Endodermal cell (in vitro differentiated cells): ENCODE data around the gene ANP32B. TPM values are rescaled to one million over a fixed set of nuclear protein-coding genes. Genes with fewer than 3 reads are reported as not detected.

Source experiments
- DNase-seq: peaks from one replicate; pipeline ENCODE4 v3.0.0-alpha.2; 2017
- H3K27ac ChIP-seq: 2 replicates; pipeline ENCODE4 v1.5.1; 2013; ENCODE audit warnings: mild to moderate bottlenecking, low read depth, low read length, moderate library complexity
- H3K27me3 ChIP-seq: 2 replicates; pipeline ENCODE4 v1.6.1; 2013; ENCODE audit warnings: mild to moderate bottlenecking, low read length, moderate library complexity; ENCODE audit not compliant: insufficient read depth, control insufficient read depth, poor library complexity, severe bottlenecking
- H3K36me3 ChIP-seq: 2 replicates; pipeline ENCODE4 v1.7.0; 2013; ENCODE audit warnings: mild to moderate bottlenecking, low read length, moderate library complexity; ENCODE audit not compliant: control insufficient read depth, insufficient read depth
- H3K4me1 ChIP-seq: one replicate; pipeline ENCODE4 v1.7.0; 2013; ENCODE audit warnings: low read length; ENCODE audit not compliant: control insufficient read depth, insufficient read depth
- H3K4me3 ChIP-seq: 2 replicates; pipeline ENCODE4 v1.5.1; 2013; ENCODE audit warnings: mild to moderate bottlenecking, low read length, moderate library complexity
- H3K9ac ChIP-seq: 2 replicates; pipeline ENCODE4 v1.6.1; 2013; ENCODE audit warnings: mild to moderate bottlenecking, low read length, moderate library complexity; ENCODE audit not compliant: poor library complexity, severe bottlenecking; ENCODE audit errors: extremely low read depth
- H3K9me3 ChIP-seq: 2 replicates; pipeline ENCODE4 v1.6.1; 2013; ENCODE audit warnings: mild to moderate bottlenecking, low read length, moderate library complexity; ENCODE audit not compliant: control insufficient read depth
- H3K27ac Mint-ChIP-seq: 2 replicates; pipeline ENCODE4 v1.8.0; 2020; ENCODE audit warnings: mixed read lengths
- H3K27me3 Mint-ChIP-seq: 2 replicates; pipeline ENCODE4 v1.8.0; 2021; ENCODE audit warnings: mild to moderate bottlenecking, mixed read lengths; ENCODE audit not compliant: insufficient read depth
- H3K36me3 Mint-ChIP-seq: 2 replicates; pipeline ENCODE4 v1.8.0; 2020; ENCODE audit warnings: low read depth, mixed read lengths
- H3K4me1 Mint-ChIP-seq: 2 replicates; pipeline ENCODE4 v1.8.0; 2020; ENCODE audit warnings: mixed read lengths
- H3K4me3 Mint-ChIP-seq: 2 replicates; pipeline ENCODE4 v1.8.0; 2020; ENCODE audit warnings: mild to moderate bottlenecking, moderate library complexity, mixed read lengths
- H3K9me3 Mint-ChIP-seq: 2 replicates; pipeline ENCODE4 v1.8.0; 2020; ENCODE audit warnings: mild to moderate bottlenecking, mixed read lengths
- WGBS, 2 experiments: methylation state at CpG; one replicate each; pipeline versions ENCODE4 v1.1.5 to v1.1.7; 2013; ENCODE audit warnings: missing lambda C conversion rate in 2 of 2, mixed read lengths in 1 of 2; ENCODE audit not compliant: insufficient coverage in 1 of 2, insufficient read length in 1 of 2; 5-methylcytosine and 5-hydroxymethylcytosine counted together
- total RNA-seq, 2 donors: library from RNA; stranded (reverse); fragmentation: NEBNext Ultra II Directional in 1 of 2; extraction: Animal tissue kit (Norgen Biotek cat#: 25700) in 1 of 2; gene quantifications; 2 replicates in 1 of 2; 3 replicates in 1 of 2; pipeline ENCODE4 v1.2.1, GENCODE V29; 2021
- TF ChIP-seq, protein P1 (sequence below): fragments of 200-600 bp; sonication (generic); conservative IDR thresholded peaks from 2 replicates; pipeline ENCODE4 v1.5.0; 2021; ENCODE audit warnings: antibody characterized with exemption, mild to moderate bottlenecking

The ANP32B gene
- total RNA-seq, 2 donors from 2014 or later: 155 to 191 TPM

DNA sequence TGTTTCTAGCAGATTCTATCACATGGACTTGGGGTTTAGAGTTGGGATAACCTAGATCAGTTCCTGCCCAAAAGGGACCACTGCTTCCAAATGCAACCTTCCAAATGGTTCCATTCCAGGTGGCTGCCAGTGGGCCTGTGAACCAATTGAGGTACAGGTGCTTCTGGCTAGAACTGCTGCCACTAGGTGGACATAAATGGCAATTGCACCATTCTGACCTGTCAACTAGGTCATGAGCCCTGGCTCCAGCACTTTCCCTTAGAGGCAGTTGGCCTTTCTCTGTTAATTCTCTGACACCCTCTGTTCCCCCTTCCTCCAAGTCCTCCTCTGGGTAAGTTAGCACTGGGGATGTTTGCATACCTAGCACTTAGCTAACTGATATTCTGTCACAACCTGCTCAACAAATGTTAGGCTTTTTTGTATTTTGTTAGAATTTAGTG is 28.6 kb upstream of the ANP32B start:
- no peak overlapping the region for H3K9ac ChIP-seq
- no peak overlapping the region for H3K4me3 ChIP-seq
- Mint-ChIP-seq H3K4me3 (no peak overlapping the region), H3K27me3 (peaks cover 47% of the 10 kb centered on the region), H3K9me3 (peaks cover 12% of the 10 kb centered on the region), H3K4me1 (peaks cover 7% of the 10 kb centered on the region), H3K36me3 (no peaks in the 10 kb centered on the region), H3K27ac (no peak overlapping the region)
- no peaks in the 10 kb centered on the region for H3K4me1 ChIP-seq
- peaks cover 20% of the 10 kb centered on the region for H3K27me3 ChIP-seq
- DNase-seq: peak; percentile 87
- H3K27ac ChIP-seq: no peak overlapping the region
- TF ChIP-seq, protein P1, sequence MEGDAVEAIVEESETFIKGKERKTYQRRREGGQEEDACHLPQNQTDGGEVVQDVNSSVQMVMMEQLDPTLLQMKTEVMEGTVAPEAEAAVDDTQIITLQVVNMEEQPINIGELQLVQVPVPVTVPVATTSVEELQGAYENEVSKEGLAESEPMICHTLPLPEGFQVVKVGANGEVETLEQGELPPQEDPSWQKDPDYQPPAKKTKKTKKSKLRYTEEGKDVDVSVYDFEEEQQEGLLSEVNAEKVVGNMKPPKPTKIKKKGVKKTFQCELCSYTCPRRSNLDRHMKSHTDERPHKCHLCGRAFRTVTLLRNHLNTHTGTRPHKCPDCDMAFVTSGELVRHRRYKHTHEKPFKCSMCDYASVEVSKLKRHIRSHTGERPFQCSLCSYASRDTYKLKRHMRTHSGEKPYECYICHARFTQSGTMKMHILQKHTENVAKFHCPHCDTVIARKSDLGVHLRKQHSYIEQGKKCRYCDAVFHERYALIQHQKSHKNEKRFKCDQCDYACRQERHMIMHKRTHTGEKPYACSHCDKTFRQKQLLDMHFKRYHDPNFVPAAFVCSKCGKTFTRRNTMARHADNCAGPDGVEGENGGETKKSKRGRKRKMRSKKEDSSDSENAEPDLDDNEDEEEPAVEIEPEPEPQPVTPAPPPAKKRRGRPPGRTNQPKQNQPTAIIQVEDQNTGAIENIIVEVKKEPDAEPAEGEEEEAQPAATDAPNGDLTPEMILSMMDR: peak; percentile 84
- H3K9me3 ChIP-seq: peaks cover 9% of the 10 kb centered on the region
- no peaks in the 10 kb centered on the region for H3K36me3 ChIP-seq

DNA sequence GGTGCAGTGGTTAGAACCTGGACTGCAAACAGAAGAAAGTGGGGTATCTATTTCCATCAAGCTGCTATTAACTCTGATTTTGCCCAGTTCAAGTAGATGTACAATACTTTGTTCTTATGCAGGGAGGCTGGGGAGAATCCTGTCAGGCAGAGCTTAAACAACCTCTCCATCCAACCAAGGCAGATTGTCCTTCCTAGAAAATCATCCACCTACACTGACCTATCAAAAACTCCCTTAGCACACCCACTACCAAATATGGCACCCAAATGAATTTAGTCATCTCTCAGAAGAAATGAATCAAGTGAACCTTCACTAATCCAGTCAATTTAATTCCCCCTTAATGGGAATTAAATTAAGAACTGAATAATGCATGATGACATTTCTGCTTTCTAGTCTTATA is 26.8 kb upstream of the ANP32B start:
- H3K27ac Mint-ChIP-seq: no peak overlapping the region
- no peaks in the 10 kb centered on the region for H3K36me3 Mint-ChIP-seq
- H3K4me1 Mint-ChIP-seq: peaks cover 7% of the 10 kb centered on the region
- no peak overlapping the region for H3K27ac ChIP-seq
- no peak overlapping the region for H3K4me3 Mint-ChIP-seq
- peaks cover 4% of the 10 kb centered on the region for H3K9me3 Mint-ChIP-seq
- H3K27me3 Mint-ChIP-seq: peaks cover 37% of the 10 kb centered on the region
- no peaks in the 10 kb centered on the region for H3K4me1 ChIP-seq
- H3K27me3 ChIP-seq: peaks cover 21% of the 10 kb centered on the region
- no peaks in the 10 kb centered on the region for H3K36me3 ChIP-seq
- H3K9ac ChIP-seq: no peak overlapping the region
- peaks cover 3% of the 10 kb centered on the region for H3K9me3 ChIP-seq
- H3K4me3 ChIP-seq: no peak overlapping the region
- TF ChIP-seq, protein P1: no peak
- no peak for DNase-seq

DNA sequence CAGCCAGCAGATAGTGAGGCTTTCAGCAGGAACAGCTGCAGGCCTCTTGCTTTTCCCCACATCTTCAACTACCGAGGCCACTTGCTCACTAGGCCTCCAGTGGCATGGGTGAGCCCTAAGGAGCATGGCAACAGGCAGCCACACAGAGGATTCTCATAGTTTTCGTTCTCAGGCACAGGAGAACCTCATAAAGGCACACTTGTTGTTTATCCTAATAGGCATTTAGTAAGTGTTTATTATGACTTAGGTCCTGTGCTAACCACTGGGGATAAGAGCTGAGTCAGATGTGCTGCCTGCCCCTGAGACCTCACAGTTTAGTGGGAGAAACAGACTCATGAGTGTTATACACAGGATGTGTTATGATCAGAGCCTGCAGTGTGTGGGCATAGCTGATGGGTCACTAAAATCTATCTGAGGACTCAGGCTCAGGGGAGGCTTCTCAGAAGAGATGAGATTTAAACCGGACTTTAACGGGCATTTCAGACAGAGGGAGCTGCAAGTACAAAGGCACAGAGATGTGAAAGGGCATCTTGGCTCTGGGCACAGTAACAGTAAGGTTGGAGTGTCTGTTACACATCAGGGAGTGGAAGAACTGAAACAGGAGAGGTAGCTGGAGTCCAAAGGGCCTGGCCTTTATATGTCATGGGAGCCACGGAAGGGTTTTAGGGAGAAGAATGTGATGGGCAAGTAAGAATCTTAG is 24.2 kb upstream of the ANP32B start:
- H3K27me3 Mint-ChIP-seq: peaks cover 49% of the 10 kb centered on the region
- TF ChIP-seq, protein P1: no peak
- no peak for DNase-seq
- no peak overlapping the region for H3K4me3 Mint-ChIP-seq
- Histone ChIP-seq H3K4me3 (no peak overlapping the region), H3K36me3 (no peaks in the 10 kb centered on the region), H3K27ac (no peak overlapping the region), H3K9me3 (no peaks in the 10 kb centered on the region), H3K4me1 (no peaks in the 10 kb centered on the region), H3K27me3 (peaks cover 21% of the 10 kb centered on the region), H3K9ac (no peak overlapping the region)
- no peaks in the 10 kb centered on the region for H3K9me3 Mint-ChIP-seq
- no peaks in the 10 kb centered on the region for H3K36me3 Mint-ChIP-seq
- WGBS, 2 experiments: 80 to 90% methylated on average over 3 to 5 of the region's 5 CpGs
- no peak overlapping the region for H3K27ac Mint-ChIP-seq
- peaks cover 7% of the 10 kb centered on the region for H3K4me1 Mint-ChIP-seq
